UCSD-AML1 (cell line): ENCODE data around the gene GPR162.

Experiments
- DNase-seq: peaks from one replicate; lab custom pipeline; 2025; ENCODE audit not compliant: unreplicated experiment; lab: John Stamatoyannopoulos, UW

Gene GPR162

DNA sequence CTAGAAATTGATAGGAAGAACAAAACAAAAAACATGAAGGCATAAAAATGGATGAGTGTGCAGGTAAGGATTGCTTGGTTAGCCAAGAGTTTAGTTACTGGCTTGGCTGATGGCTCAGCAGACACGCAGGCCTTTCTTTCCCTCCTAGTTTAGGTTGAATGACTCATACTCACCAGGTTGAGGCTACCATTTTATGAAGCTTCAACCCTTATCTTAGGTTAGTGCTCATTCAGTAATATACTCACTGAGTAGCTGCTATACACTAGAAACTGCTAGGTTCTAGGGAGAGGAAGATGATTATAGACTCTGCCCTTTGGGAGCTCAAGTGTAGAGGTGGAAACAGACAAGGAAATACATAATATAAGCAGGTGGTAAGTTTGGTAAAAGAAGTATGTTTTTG, 12.6 kb downstream of the GPR162 start:
- DNase-seq = no peak

DNA sequence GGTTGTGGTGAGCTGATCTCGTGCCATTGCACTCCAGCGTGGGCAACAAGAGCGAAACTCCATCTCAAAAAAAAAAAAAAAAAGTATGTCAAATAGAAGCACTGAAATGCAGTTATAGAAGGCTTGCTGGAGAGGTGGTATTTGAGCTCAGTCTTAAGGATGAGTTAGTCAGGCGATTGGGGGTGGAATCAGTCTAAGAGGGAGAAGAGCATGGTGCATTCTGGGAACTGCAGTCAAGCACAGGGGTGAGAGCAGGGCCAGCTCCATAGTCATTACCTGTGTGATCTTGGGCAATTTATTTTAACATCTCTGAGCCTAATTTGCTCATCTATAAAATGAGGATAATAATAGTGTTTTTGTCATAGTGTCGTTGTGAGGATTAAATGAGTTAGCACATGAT, 13.3 kb downstream of the GPR162 start:
- DNase-seq = no peak

DNA sequence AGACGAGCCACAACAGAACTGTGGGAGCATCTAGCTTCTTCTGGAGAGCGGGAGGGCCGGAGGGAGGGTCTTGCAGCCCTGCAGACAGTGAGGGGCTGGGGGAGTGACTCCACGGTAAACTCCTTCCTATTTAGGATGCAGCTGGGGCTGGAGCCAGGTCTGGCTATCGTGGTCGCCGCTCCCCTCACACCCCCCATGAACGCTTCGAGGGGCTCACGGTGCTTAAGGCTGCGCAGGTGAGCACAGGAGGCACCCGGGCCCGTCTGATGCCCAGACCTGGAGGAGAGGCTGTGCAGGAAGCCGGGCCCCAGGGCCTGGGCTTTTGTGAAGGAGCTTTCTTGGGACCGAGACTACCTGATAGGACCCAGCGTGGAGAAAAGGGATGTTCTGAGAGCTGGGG, 15.2 kb downstream of the GPR162 start:
- no peak for DNase-seq

DNA sequence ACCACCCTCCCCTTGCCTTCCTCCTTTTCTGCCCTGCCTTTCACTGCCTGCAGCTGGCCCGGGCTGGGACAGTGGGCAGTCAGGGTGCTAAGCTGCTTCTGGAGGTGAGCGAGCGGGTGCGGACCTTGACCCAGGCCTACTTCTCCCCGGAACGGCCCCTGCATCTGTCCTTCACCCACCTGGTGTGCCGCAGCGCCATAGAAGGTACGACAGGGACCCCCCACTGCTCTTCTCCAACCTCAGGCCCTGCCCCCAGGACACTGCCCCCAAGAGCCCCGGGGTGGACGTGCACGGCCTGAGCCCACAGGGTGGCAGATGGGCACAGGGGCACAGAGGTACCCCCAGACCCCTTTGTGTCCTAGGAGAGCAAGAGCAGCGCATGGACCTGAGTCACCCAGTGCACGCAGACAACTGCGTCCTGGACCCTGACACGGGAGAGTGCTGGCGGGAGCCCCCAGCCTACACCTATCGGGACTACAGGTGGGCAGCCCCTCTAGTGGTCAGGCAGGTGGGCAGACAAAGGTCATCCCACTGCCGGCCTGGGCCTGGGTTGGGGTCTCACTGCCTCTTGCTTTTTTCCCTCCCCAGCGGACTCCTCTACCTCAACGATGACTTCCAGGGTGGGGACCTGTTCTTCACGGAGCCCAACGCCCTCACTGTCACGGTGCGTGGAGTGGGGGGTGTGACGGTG, 15.9 kb downstream of the GPR162 start:
- DNase-seq = no peak

DNA sequence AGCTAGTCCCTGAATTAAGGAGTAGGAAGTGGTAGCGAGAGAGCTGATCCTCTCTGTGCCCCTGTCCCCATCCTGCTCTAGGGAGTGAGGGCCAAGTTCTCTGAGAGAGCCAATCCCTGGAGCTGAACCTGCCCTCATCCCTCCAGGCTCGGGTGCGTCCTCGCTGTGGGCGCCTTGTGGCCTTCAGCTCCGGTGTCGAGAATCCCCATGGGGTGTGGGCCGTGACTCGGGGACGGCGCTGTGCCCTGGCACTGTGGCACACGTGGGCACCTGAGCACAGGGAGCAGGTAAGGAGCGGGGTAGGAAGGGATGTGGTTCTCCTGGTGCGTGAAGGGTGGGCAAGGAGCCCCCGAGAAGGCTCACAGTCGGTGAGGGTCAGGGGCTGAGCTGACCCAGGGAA, 17.2 kb downstream of the GPR162 start:
- no peak for DNase-seq

DNA sequence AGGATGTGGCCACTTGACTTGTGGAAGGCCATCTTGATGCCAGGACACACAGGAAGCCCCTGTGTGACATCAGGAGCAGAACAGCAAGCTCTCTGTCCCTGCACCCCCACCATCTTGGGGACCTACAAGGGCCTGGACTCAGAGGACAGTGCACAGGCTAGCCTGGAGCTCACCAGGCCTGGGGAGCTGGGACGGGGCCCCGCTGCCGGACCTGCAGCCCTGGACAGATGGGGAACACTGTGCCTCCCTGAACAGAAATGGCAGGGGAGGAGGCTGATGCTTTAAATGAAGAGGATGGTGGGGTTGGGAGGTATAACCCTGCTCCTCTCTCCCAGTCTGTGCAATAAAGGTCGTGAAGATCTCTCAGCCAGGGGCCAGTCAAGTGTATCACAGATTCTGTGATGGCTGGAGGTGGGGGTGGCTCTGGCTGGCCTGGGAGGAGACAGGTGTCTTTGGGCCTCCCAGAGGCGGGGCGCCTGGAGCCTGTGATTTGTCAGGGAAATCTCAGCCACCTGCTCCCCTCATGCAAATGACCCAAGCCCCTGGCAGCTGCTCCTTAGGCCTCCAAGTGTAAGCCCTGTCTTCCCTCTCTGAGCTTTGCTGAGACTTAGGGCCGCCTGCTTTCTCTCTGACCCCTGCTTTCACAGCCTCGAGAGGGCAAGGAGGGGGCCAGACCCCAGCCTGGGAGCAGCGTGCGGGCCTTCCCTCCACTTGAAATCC, 18.0 kb downstream of the GPR162 start:
- no peak for DNase-seq

DNA sequence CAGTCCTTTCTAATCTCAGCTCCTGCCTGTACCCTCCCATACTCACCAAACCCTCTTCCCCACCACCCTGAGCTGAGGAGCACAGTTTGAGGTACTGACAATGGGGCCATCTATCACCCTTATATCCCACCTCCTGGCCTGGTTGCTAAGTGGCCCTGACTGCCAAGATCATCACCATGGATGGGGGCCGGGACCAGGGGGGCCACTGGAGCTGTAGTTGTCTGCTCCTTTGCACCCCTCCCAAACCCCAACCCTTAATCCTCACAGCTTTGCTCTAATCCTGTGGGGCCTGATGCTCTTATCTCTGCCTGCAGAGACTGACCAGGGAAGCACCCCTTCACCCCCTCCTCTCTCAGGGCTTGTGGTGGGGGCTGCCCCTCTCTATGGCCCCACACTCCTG, 18.7 kb downstream of the GPR162 start:
- DNase-seq = no peak

DNA sequence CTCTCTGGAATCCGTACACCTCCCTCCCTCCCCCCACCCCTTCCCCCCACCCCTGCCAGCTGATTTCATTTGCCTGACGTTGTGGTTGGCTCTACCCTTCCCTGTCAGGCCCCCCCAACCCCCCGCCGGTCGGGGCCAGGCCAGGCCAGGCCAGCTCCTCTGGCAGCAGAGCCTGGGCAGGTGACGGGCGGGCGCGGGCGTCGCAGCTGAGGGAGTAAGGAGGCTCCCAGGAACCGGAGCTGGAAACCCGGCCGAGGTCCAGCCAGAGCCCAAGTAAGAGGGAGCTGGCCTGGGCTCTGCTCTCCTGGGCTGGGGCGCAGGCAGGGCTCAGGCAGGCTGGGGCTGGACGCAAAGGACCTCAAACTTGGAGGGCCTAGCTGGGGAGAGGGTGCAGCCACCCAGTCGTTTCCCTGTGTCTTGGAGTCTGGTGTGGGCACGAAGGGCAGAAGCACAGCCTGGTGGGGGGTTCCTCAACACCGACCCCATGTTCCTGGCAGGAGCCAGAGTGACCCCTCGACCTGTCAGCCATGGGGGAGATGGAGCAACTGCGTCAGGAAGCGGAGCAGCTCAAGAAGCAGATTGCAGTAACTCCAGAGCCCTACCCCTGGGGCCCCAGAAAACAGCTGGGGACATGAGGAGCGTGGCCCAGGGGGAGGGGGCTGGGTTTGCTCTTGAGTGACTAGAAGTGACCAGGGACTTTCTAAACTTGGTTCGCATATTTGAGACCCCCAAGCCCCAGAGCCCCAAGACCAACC, 19.3 kb downstream of the GPR162 start, which contains the start of gene GNB3:
GNB3 (plus strand) TSS at position 165 of the 755 bp plus-strand sequence; CDS start at position 528, 363 bp downstream.
- no peak for DNase-seq

DNA sequence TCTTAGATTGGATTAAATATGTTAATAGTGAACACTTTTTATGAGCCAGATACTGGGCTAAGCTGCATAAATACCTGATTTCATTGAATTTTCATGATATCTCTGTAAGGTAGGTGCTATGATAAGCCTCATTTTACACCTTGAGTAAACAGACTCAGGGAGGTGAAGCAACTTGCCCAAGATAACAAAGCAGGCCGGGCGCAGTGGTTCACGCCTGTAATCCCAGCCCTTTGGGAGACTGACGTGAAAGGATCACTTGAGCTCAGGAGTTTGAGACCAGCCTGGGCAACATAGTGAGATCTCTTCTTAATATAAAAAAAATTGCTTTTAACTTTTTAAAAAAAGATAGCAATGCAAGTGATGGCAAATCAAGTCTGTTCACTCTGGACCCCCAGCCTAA, 20.5 kb downstream of the GPR162 start:
- DNase-seq = no peak

DNA sequence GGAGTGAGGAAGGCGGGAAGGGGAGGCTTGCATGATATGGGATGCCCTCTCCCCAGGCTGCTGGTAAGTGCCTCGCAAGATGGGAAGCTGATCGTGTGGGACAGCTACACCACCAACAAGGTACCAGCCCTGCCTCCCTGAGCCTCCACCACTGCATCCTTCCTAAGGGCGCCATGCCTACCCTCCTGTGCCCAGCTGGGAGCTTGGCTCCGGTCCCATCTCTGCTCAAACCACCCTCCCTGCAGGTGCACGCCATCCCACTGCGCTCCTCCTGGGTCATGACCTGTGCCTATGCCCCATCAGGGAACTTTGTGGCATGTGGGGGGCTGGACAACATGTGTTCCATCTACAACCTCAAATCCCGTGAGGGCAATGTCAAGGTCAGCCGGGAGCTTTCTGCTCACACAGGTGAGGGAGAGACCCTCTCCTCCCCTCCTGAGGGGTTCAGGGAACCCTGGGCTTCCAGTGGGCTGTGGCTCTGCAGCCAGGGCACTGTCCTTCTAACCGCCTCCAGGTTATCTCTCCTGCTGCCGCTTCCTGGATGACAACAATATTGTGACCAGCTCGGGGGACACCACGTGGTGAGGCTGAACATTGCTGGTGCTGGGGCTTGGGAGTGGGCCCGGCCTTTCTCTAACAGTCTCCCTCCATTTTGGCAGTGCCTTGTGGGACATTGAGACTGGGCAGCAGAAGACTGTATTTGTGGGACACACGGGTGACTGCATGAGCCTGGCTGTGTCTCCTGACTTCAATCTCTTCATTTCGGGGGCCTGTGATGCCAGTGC, 21.7 kb downstream of the GPR162 start:
- no peak for DNase-seq

DNA sequence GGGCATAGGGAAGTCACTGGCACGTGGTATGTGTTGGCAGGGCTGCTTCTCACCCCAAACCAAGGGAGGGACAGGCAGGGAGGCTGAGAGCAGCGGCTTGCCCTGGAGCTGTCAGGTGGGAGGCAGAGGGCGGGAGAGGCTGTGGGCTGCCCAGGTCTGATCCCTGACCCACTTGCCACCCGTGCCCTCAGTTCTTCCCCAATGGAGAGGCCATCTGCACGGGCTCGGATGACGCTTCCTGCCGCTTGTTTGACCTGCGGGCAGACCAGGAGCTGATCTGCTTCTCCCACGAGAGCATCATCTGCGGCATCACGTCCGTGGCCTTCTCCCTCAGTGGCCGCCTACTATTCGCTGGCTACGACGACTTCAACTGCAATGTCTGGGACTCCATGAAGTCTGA, 23.8 kb downstream of the GPR162 start:
- no peak for DNase-seq

DNA sequence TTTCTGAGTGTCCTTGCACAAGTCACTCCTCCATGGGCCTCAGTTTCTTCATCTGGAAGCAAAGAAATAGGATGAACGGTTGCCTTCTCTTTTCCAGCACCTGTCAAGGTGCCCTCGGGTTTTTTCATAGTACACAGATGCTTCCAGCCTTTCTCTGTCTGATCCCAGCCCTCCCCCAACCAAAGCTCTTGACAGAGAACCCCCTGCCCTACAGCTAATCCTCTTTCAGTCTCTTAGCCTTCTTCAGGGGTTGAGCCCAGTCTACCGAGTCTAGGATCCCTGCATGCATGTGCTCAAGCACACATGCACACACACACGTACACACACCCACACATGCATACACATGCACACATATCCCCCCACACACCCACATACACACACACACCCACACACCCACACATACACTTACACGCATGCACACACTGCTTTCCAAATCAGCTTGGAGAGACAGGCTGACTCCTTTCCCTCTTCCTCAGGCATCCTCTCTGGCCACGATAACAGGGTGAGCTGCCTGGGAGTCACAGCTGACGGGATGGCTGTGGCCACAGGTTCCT, 24.8 kb downstream of the GPR162 start:
- no peak for DNase-seq

DNA sequence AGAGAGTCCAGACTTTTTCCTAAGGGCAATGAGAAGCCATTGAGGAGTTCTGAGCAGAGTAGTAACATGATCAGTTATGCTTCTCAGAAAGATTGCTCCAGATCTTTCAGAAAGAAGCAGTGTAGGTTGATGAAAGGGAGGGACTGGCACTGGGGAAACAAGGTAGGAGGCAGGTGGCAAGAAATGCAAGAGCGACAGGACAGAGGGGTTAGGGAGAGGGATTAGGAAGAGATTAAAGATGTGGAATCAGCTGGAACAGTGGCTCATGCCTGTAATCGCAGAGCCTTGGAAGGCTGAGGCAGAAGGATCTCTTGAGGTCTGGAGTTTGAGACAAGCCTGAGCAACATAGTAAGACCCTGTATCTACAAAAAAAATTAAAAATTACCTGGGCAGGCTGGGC, 26.1 kb downstream of the GPR162 start:
- DNase-seq = no peak

DNA sequence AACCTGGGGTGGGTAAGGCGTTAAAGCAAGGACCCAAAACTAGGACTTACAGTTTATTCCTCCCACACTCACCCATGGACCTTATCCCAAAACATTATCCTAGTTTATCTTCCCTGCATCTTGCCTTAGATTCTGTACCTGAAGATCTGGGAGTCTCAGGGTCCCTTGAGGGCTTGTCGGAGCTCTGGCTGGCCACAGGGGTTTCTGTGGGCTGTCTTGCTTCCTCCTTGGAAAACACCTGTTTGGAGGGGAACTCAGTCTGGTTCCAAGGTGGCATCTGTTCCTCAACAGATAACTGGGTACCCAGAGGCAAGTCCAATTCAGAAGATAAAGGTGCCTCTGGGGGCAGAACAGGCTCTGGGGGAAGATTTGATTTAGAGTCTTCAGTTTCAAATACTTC, 27.8 kb downstream of the GPR162 start:
- DNase-seq = no peak

DNA sequence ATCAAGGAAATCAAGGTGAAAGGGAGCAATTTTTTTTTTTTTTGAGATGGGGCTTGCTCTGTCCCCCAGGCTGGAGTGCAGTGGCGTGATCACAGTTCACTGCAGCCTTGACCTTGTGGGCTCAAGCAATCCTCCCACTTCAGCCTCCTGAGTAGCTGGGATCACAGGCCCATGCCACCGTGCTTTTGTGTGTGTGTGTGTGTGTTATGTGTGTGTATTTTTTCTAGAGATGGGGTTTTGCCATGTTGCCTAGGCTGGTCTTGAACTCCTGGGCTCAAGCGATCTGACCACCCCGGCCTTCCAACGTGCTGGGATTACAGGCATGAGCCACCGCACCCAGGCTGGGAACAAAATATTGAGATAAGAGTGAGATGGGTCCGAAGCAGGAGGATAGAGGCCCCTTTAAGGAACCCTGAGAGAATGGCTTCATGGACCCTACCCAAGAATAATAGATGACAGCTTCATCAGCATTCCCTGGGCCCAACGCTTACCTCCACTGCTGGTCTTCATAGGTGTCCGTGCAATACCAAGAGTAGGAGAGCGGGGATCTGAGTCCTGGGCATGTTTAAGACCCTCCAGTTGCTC, 28.4 kb downstream of the GPR162 start:
- no peak for DNase-seq

DNA sequence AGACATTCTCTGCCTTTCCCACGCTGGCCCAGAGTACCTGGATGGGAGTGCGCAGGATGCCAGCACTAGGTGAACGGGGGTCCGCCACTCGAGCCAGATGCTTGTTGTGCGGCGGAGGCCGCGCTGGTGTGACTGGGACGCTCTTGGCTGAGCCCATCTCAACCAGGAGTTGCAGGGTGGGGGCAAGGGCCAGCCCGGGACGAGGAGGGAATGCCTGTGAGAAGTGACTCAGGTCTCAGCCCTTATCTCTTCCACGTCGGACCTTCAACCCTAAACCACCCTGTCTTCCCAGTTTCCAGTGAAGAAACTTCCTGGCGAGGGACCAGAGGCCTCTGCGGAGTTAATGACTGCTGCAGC, 29.2 kb downstream of the GPR162 start:
- no peak for DNase-seq

DNA sequence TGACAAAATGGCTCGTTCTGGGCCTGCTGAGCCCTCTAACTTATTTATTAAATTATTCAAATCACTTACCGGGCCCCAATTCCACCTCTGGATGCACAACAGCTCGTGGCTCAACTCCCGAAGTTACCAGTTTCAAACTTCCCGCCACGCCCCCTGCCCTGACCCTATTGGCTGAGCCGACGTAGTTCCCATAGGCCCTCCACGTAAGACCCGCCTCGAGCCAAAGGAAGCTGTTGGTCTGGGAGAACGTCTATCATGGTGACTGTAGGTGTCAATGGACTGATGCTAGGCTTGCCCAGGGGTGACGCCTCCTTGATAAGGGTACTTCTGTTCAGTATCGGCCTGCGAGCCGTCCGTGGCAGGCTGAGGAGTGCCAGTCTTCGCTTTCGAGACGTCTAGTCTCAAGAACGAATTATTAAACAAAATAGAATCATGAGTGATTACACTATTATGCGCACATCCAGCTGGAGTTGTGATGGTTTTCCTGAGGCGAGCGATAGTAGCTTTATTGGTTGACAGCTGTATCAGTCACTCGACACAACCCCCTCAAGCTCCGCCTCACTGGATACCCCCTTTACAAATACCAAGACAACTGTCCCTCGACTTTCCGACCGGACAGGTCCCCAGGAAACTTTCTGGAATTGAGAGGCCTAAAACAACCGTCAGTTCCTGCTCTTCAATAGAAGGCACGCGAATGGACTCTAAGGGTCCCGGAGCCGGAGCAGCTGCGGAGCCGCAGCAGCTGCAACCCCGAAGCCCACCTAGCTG, 29.7 kb downstream of the GPR162 start, which contains the start of gene CDCA3:
CDCA3 (minus strand) TSS at position 134 of the 768 bp plus-strand sequence. CDS start 334 bp downstream, outside the sequence.
- peak; percentile 90 for DNase-seq

DNA sequence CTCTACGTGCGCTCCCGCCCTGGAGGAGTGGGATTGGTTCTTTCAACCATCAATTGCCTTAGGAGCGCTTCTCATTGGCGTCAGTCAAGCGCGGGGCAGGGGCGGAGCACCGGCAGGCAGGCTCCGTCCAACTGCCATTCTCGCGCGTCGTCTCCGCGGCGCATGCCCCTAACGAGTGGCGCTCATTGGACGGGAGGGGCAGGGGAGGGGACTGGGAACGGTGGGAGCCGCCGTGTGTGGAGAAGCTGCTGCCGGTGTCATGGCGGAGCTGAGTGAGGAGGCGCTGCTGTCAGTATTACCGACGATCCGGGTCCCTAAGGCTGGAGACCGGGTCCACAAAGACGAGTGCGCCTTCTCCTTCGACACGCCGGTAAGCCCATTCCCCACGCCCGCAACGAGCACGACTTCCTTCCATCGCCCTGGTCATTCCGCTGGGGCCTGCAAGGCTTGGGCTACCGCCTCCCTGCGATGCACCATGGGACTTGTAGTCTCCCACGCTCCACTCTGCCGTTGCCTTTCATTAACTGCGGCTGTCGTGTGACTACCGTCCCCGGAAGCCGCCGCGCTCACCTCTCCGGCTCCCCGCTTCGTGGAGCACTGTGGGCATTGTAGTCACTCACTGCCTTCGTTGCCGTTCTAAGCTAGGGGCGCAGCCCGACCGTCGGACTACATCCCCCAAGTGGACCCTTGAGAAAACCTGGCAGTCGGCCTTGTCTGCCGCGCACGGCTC, 30.5 kb downstream of the GPR162 start, which contains the start of gene USP5:
USP5 (plus strand) TSS at position 230 of the 730 bp plus-strand sequence; CDS start at position 260, 30 bp downstream.
- DNase-seq = peak; percentile 99
